Frontal cortex (tissue), 4 donors: ENCODE measurements around the gene SSX2. TPM values are rescaled to one million over a fixed set of nuclear protein-coding genes. Genes with fewer than 3 reads are reported as not detected.
"Not testable (repeated sequence)": the region's sequence is repeated elsewhere in the genome, so short reads cannot be mapped to it uniquely, and the experiment has no call there.

Experiments
- DNase-seq, 2 donors: peaks; one replicate each; pipeline ENCODE4 v3.0.0; 2012; ENCODE audit warnings: low spot score in 2 of 2
- FAIRE-seq: peaks from 2 replicates; lab custom pipeline; 2012; peaks lifted over from hg19 to GRCh38; lab: Jason Lieb, UNC
- small RNA-seq: library from RNA; depleted of rRNA; stranded (forward); fragments of <200 nt; gene quantifications from one replicate; pipeline ENCODE3, GENCODE V24; 2014
- total RNA-seq: library from RNA; depleted of rRNA; stranded (reverse); fragments of >200 nt; gene quantifications from one replicate; pipeline ENCODE4 v1.2.3, GENCODE V29; 2014
- donor health status: control.
- donor health status: control.
- donor health status: control.

Gene SSX2
- not detected for total RNA-seq

- FAIRE-seq, DNase-seq: not testable (repeated sequence)
Measured at GRCh38 chrX:52707078-52707477, at the start of gene SSX2. TSS of gene SSX2 (minus strand) at chrX:52707178. CDS start at chrX:52705749, 1,429 bp downstream.

GRCh38 chrX:52750952-52751351 lies 44.0 kb upstream of the SSX2 start, which contains the start of gene SSX2B:
TSS of gene SSX2B (plus strand) at chrX:52751252. CDS start at chrX:52752681, 1,429 bp downstream.
- FAIRE-seq, DNase-seq: not testable (repeated sequence)

GRCh38 chrX:52692034-52692433 lies 14.9 kb downstream of the SSX2 start:
- not testable (repeated sequence) for FAIRE-seq, DNase-seq

GRCh38 chrX:52662218-52662617 lies 44.8 kb downstream of the SSX2 start:
- DNase-seq: not testable (repeated sequence)

GRCh38 chrX:52655475-52655874 lies 51.5 kb downstream of the SSX2 start:
- not testable (repeated sequence) for DNase-seq, FAIRE-seq

More at GRCh38 chrX:52662218-52662617, 44.8 kb downstream of the SSX2 start:
- not testable (repeated sequence) for FAIRE-seq

GRCh38 chrX:52654800-52655199 lies 52.2 kb downstream of the SSX2 start, which contains the start of gene SSX7:
TSS of gene SSX7 (minus strand) at chrX:52654900. CDS start at chrX:52653472, 1,428 bp downstream.
- not testable (repeated sequence) for FAIRE-seq

GRCh38 chrX:52650676-52651075 lies 56.3 kb downstream of the SSX2 start:
- not testable (repeated sequence) for DNase-seq, FAIRE-seq

More at GRCh38 chrX:52654800-52655199, 52.2 kb downstream of the SSX2 start, which contains the start of gene SSX7:
- not testable (repeated sequence) for DNase-seq

- not testable (repeated sequence) for FAIRE-seq, DNase-seq
Measured at GRCh38 chrX:52648956-52649355, 58.0 kb downstream of the SSX2 start.

Small RNA genes lying within 50 kb of the gene (small RNA-seq; reads per million reads assigned to genes)
- gene AC244505.3: not detected
- not detected for gene AC244505.5
- not detected for gene AL450023.3
- gene RNA5SP504: not detected

Other genes starting within 250 kb of the SSX2 start
- not detected for gene XAGE1A, start 211.4 kb downstream of the SSX2 start, total RNA-seq
- gene XAGE1B, start 190.1 kb downstream of the SSX2 start, total RNA-seq: not detected
- not detected for gene SSX7, start 52.3 kb downstream of the SSX2 start, total RNA-seq
- gene SSX2B, start 44.1 kb upstream of the SSX2 start, total RNA-seq: not detected
- not detected for gene SPANXN5, start 90.2 kb upstream of the SSX2 start, total RNA-seq
- not detected for gene XAGE5, start 104.1 kb upstream of the SSX2 start, total RNA-seq
- gene XAGE3, start 160.9 kb upstream of the SSX2 start, total RNA-seq: not detected
- 22.0 TPM for gene FAM156B, start 190.2 kb upstream of the SSX2 start, total RNA-seq